ENCODE data around the gene IL1B. TPM values are rescaled to one million over a fixed set of nuclear protein-coding genes. Genes with fewer than 3 reads are reported as not detected.

IL1B gene
- total RNA-seq, 4 donors from 2014 or later = 2.7 TPM; not detected in 3

DNA sequence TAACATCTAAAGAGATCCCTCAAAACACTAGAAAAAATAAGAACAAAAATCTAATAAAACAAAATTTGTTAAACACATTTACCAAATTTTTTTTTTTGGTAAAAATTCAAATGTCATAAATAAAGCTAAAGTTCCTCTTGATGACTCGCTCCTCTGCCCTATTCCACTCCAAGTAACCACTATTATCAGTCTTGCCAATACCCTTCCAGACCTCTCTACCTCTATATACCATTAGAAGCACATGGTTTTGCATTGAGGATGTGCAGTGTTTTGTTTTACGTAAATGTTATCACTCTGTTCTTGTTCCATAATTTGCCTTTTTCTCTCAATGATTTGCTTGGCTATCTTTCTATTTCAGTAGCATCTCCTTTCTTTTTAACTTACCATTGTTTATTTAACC is 10.9 kb downstream of the IL1B start:
- no peaks in the 10 kb centered on the region for H3K36me3 ChIP-seq
- 94% methylated on average over 2 of the region's 2 CpGs for WGBS

DNA sequence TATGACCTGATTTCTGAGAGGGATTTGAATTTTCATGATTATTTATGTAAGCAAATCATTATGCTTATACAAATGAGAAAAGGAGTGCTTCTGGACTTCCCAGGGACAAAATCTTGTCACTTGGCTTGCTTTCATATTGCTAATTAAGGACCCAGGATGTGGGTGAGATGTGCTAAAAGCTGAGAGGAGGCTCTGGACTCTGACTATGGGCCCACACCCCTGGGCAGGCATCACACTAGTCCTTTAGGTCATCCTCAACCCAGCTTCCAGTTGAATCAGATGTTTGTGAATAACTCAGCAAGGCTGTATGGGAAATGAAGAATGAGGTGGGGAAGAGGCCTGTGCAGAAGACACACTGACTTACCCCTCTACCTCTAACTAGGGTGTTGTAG is 11.9 kb downstream of the IL1B start:
- intact Hi-C loops (cut with DNase I) = no loop called here
- Histone ChIP-seq H3K4me1 (peaks cover 0 to 11% (median 9%) of the 10 kb centered on the region in 4 donors), H3K27me3 (no peaks in the 10 kb centered on the region), H3K4me3 (no peak overlapping the region), H3K9me3 (no peaks in the 10 kb centered on the region), H3K36me3 (no peaks in the 10 kb centered on the region), H3K27ac (replicated peaks in 1 of 4) (no peak overlapping the region)
- TF ChIP-seq EP300 (IDR thresholded peaks at IDR 0.05) (no peak), POLR2A (IDR thresholded peaks at IDR 0.05; ENCODE audit: low read depth) (no peak), POLR2AphosphoS5 (IDR thresholded peaks at IDR 0.05) (no peak)
- TF ChIP-seq, protein P1, sequence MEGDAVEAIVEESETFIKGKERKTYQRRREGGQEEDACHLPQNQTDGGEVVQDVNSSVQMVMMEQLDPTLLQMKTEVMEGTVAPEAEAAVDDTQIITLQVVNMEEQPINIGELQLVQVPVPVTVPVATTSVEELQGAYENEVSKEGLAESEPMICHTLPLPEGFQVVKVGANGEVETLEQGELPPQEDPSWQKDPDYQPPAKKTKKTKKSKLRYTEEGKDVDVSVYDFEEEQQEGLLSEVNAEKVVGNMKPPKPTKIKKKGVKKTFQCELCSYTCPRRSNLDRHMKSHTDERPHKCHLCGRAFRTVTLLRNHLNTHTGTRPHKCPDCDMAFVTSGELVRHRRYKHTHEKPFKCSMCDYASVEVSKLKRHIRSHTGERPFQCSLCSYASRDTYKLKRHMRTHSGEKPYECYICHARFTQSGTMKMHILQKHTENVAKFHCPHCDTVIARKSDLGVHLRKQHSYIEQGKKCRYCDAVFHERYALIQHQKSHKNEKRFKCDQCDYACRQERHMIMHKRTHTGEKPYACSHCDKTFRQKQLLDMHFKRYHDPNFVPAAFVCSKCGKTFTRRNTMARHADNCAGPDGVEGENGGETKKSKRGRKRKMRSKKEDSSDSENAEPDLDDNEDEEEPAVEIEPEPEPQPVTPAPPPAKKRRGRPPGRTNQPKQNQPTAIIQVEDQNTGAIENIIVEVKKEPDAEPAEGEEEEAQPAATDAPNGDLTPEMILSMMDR (IDR thresholded peaks at IDR 0.05) = no peak
- DNase-seq (ENCODE audit: extremely low spot score) = no peak

More for the DNA sequence above, 10.9 kb downstream of the IL1B start:
- intact Hi-C loops (cut with DNase I) = no loop called here
- H3K4me3 ChIP-seq = no peak overlapping the region
- no peaks in the 10 kb centered on the region for H3K9me3 ChIP-seq
- H3K27me3 ChIP-seq = no peaks in the 10 kb centered on the region
- no peak overlapping the region for H3K27ac ChIP-seq (replicated peaks in 1 of 4)
- peaks cover 0 to 11% (median 9%) of the 10 kb centered on the region in 4 donors for H3K4me1 ChIP-seq
- DNase-seq (ENCODE audit: extremely low spot score) = no peak
- TF ChIP-seq, protein P1 (IDR thresholded peaks at IDR 0.05) = no peak
- no peak for TF ChIP-seq EP300 (IDR thresholded peaks at IDR 0.05)
- no peak for TF ChIP-seq POLR2A (IDR thresholded peaks at IDR 0.05; ENCODE audit: low read depth)
- TF ChIP-seq POLR2AphosphoS5 (IDR thresholded peaks at IDR 0.05) = no peak

GRCh38 chr2:112821682-112822081 is 14.9 kb downstream of the IL1B start:
- intact Hi-C loops (cut with DNase I) = no loop called here
- TF ChIP-seq POLR2AphosphoS5 (IDR thresholded peaks at IDR 0.05) = no peak
- TF ChIP-seq, protein P1 (IDR thresholded peaks at IDR 0.05) = no peak
- no peak for TF ChIP-seq POLR2A (IDR thresholded peaks at IDR 0.05; ENCODE audit: low read depth)
- no peak for TF ChIP-seq EP300 (IDR thresholded peaks at IDR 0.05)
- no peaks in the 10 kb centered on the region for H3K36me3 ChIP-seq
- DNase-seq (ENCODE audit: extremely low spot score) = no peak
- H3K27me3 ChIP-seq = no peaks in the 10 kb centered on the region
- no peak overlapping the region for H3K4me3 ChIP-seq
- peaks cover 0 to 11% (median 9%) of the 10 kb centered on the region in 4 donors for H3K4me1 ChIP-seq
- 87% methylated on average over 4 of the region's 4 CpGs for WGBS
- H3K27ac ChIP-seq (replicated peaks in 1 of 4) = no peak overlapping the region
- H3K9me3 ChIP-seq = no peaks in the 10 kb centered on the region

GRCh38 chr2:112821142-112821541 is 15.4 kb downstream of the IL1B start:
- no peaks in the 10 kb centered on the region for H3K9me3 ChIP-seq
- H3K4me3 ChIP-seq = no peak overlapping the region
- WGBS = 94% methylated on average over 5 of the region's 5 CpGs
- intact Hi-C loops (cut with DNase I) = no loop called here
- no peak for DNase-seq (ENCODE audit: extremely low spot score)
- H3K27me3 ChIP-seq = no peaks in the 10 kb centered on the region
- H3K36me3 ChIP-seq = no peaks in the 10 kb centered on the region
- peaks cover 0 to 11% (median 9%) of the 10 kb centered on the region in 4 donors for H3K4me1 ChIP-seq
- TF ChIP-seq POLR2A (IDR thresholded peaks at IDR 0.05; ENCODE audit: low read depth) (no peak), POLR2AphosphoS5 (IDR thresholded peaks at IDR 0.05) (no peak), EP300 (IDR thresholded peaks at IDR 0.05) (no peak)
- TF ChIP-seq, protein P1 (IDR thresholded peaks at IDR 0.05) = no peak
- H3K27ac ChIP-seq (replicated peaks in 1 of 4) = no peak overlapping the region

DNA sequence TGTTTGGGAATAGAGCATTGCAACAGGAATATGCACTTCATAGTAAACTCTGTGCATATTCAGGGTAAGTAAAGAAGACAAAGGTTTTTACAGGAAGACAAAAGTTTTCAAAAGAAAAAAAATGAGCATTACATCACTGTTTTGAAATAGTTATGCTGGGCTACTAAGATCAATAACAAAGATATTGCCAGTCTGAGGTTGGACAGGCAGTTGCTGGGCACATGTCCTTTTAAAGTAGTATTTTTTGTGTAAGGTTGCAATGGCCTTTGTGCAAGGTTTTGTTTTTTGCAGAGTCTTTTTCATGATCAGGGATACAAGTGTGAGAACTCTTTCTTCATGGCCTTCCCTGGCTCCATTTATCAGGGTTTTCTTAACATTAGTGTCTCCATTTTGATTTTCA is 16.2 kb downstream of the IL1B start:
- Histone ChIP-seq H3K4me1 (peaks cover 0 to 11% (median 9%) of the 10 kb centered on the region in 4 donors), H3K36me3 (no peaks in the 10 kb centered on the region), H3K9me3 (no peaks in the 10 kb centered on the region), H3K27me3 (no peaks in the 10 kb centered on the region), H3K4me3 (no peak overlapping the region), H3K27ac (replicated peaks in 1 of 4) (no peak overlapping the region)
- TF ChIP-seq POLR2A (IDR thresholded peaks at IDR 0.05; ENCODE audit: low read depth) (no peak), POLR2AphosphoS5 (IDR thresholded peaks at IDR 0.05) (no peak), EP300 (IDR thresholded peaks at IDR 0.05) (no peak)
- TF ChIP-seq, protein P1 (IDR thresholded peaks at IDR 0.05) = no peak
- intact Hi-C loops (cut with DNase I) = no loop called here
- no peak for DNase-seq (ENCODE audit: extremely low spot score)

Data from esophagus muscularis mucosa (tissue), 4 donors.